Smooth muscle cell of the brain vasculature (primary cell): ENCODE results near the gene ZBED1.
"Not testable (repeated sequence)": the region's sequence is repeated elsewhere in the genome, so short reads cannot be mapped to it uniquely, and the experiment has no call there.

Experiments
- DNase-seq: peaks from one replicate; pipeline ENCODE4 v3.0.0-alpha.2; 2012; ENCODE audit warnings: low read depth, low spot score

Gene ZBED1

DNA sequence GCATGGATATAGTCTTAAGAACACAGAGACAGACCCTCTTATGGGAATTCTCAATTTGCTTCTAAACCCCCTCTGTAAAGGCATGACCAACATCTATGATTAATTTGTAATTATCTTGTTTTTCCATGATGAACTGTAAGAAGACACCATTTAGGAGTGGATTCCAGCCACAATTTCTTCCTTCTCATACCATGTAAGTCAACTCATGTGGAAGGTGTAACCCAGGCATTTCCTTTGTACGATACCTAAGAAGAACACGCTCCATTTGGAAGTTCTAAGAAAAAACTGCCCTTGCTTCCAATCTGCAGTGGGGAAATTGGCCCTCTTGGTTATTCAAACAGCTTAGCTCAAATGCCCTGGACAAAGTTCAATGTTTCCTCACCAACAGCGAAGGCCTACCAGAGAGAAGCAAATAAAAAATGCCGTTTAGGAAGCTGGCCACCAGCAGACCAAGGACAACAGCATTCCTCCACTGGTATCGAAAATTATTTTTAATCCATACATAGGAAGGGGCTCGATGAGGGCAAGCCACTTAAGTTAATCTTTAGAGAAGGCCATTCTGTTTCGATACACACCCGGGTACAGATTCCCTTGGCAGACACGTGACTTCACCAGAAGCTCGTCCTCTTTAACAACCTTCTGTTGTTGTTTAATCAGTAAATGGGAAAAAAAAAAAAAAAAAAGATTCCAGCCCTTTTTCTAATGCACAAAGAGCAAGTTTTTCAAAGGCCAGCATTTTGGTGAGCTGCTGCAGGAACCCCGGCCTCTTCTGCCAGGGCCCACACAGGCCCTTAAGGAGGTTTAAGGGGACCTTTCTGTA lies 2.6 kb downstream of the ZBED1 start:
- DNase-seq: no peak

DNA sequence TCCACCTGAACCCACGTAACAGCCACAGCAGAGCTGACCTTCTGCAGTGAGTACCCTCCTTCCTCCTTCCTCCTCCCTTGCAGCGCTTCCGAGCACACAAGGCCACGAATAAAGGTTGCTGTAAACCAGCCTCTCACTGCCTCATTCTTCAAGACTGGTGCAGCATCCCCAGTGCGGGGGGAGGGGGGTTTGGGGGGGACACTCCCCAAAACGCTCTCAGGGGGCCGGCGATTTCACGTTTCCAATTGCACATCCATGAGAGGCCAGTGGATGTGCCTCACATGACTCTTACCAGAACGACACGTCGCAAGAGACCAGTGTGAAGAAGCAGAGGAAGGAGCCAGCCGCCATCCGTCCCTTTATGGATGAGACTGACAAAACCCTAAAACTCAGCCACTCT lies 5.2 kb downstream of the ZBED1 start:
- DNase-seq: no peak

DNA sequence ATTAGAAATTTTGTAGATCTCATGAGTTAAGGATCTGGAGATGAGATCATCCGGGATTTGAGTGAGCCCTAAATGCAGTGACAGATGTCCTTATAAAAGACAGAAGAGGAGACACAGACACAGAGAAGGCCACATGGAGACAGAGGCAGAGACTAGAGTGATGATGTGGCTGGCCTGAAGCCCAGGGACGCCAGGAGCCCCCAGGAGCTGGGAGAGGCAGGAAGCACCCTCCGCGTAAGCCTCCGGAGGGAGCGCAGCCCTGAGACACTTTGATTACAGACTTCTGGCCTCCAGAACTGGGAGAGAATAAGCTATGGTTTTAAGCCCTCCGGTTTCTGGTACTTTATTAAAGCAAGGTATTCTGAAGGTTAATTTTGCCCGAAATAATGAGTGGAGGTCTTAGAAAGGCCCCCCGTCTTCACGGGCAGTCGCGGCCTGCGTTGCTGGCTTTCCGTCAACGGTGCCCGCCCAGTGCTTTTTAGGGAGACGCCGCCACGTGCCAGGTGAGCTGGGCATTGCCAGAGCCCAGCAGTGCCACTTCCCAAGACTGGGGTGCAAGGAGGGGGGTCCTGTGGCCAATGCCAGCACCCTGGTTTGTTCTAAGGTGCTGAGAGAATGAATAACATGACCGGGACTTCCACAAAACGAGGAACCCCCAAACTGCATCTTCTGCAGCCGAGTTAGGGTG lies 8.1 kb downstream of the ZBED1 start:
- DNase-seq: no peak

DNA sequence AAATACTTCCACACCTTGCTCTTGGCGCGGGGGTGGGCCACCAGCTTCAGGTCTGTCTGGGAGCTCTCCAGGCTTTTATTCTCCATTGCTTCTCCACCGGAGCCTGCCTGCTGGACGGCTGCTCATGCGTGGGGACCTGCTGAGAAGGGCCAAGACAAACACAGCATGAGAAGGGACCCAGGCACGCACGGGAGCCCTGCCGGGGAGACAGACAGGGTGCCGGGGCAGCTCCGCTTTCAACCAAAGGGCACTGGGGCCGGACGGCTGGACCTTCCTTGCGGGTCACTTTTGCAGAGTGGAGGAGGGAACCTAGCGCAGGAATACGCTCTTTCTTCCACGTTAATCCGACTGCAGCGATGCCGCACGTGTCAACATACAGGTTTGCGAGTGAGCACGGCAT lies 10.1 kb downstream of the ZBED1 start:
- DNase-seq: no peak

DNA sequence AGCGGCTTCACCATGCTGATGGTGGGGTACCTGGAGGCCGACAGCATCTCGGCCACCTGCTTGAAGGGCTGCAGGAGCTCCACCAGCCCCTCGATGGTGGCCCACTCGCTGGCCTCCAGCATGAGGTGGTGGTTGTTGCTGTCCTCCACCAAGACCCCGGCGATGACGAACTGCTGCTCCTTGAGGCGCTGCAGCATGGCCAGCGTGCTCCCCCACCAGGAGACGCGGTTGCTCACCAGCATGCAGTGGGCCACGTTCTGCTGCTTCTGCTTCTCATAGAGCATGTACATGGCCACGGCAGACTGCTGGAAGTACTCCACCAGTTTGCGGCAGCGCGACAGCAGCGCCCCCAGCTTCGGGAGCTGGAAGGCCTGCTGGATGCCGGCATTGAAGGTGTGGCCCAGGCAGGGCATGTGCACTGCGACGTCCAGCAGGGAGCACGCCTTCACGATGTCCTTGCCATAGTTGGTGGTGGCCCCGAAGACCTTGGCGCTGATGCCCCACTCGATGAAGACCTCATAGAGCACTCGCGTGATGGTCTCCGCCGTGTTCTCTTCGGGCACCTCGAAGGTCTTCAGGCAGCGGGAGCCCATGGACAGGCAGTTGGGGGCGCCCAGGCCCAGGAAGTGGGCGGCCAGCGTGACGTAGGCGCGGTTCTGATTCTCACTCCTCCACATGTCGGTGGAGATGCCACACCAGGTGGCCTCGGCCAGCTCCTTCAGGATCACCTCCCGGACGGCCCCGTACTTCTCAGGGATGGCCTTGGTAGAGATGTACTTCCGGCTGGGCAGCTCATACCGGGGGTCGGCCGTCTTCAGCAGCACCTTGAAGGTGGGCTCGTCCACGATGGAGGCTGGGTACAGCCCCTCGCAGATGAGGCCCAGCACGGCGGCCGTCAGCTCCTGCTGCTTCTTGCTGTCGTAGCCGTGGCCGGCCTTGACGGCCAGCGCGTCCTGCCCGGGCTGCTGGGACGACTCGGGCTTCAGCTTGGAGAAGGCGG lies 11.0 kb downstream of the ZBED1 start:
- no peak for DNase-seq

DNA sequence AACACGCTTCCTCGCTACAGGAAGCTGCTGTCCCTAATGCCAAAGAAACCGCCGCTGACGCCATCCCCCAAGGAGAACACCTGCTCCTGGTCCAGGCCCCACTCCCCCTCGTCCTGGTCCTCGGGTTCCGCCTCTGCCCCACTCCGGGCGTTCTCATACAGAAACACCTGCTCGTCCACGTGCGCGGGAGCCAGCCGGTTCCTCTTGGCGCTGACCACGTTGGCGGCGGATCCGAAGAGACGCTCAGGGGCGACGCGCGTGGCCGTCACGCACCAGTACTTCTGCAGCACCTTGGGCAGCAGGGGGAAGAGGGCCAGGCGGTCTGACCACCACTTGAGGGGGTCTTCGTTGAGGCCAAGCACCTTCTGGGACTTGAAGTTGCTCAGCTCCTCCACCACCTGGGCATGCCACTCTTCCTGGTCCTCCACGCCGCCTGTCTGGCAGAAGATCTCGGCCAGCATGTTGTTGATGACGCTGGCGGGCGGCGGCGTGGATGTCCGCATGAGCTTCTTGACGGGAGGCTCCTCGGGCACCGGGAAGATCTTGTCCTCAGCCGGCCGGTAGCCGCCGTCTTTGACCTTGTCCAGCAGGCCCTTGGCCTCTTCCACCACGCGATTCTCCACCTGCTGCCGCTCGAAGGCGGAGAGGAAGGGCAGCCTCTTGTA lies 12.0 kb downstream of the ZBED1 start:
- DNase-seq: no peak

DNA sequence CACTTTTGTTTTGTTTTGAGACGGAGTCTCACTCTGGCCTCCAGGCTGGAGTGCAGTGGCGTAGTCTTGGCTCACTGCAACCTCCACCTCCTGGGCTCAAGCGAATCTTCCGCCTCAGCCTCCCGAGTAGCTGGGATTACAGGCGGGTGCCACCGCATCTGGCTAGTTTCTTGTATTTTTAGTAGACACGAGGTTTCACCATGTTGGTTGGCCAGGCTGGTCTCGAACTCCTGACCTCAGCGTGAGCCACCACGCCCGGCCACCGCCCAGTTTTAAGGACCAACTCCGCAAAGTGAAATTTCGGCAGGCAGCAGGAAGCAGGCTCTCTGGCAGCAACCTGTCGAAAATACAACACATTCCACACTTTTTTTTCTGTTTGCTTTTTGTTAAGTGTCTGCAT lies 13.4 kb downstream of the ZBED1 start:
- no peak for DNase-seq

DNA sequence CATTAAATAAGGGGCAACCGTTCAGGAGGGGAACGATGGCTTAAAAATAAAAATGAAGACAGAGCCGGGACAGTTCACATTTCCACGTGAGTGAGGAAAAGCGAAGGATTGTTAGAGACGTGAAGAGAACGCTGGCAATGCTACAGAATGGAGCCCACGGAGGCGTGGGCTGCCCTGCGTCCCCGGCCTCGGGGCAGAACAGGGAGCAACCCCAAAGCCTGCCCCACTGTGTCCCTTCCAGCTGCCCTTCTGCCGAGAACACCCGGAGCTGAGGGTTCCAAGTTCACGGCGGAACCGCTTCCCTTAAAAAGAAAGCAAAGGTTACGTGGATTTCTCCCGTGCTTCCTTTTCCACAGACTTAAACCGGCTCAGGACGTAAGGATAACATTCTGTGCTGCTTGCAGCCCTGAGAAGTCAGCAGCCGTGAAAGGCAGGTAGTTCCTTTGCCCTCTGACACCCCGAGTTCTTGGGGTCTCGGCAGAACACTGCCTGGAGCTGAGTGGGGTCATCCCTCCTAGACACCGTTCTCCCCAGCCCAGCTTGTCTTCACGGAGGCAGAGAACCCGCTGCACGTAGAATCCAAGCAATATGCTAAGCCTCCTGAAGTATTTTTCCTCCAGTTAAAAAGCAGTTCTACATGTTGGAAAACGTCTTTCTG lies 14.2 kb downstream of the ZBED1 start:
- no peak for DNase-seq

DNA sequence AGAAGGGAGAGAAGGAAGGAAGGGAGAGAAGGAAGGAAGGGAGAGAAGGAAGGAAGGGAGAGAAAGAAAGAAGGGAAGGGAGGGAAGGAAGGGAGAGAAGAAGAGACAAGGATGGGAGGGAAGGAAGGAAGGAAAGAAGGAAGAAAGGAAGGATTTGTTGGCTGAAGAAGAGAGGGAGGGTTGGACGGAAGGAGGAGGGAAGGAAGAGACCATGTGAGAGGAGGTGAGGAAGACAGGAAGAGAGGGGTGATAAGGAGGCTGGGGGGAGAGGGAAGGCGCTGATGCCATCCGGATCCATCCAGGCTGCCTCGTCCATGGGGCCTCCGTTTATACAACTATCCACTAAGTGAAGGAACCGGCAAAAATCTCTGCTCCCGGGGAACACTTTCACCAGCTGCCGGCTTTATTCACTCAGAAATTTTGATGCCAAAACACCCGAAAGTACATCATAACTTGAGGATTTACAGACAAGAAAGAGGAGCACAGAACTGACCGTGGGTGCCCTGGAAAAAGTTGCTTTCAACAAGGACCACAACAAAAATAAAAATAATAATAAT lies 14.9 kb downstream of the ZBED1 start:
- no peak for DNase-seq

DNA sequence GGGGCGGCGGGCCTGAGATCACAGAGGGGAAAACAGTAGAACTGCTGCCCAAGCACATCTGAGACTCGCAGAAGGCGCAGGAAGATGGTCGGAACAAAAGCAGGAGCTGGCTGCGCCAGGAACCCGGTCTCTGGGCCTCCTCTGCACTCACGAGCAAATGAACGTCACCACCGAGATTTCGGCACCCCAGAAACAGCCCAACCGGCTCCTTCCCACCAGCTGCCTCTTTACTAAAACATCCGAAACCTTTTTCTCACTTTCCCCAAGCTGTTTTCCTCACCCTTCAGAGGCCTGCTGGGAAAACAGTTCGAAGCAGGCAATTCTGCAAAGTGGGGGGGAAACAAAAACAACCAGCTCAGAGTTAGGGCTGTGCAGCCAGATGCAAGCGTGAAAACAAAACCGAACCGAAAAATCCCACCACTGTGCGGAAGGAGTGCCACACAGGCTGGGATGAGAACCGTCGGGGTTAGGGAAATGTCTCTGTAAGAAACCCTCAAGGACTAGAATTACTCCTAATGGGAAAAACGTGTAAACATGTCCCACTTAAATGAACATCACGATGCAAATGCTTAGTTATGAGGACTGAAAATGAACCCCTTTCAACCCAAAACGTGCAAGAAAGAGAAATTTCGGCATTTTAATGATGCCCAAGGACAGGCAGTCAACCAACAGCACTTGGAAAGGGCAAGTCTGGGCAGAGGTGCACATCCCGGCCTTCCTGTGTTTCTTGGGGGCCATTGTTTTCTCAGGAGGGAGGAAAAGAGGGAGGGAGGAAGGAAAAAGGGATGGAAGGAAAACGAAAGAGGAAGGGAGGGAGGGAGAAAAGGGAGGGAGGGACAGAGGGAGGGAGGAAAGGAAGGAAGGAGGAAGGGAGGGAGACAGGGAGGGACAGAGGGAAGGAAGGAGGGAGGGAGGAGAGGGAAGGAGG lies 15.8 kb downstream of the ZBED1 start:
- DNase-seq: peak; percentile 35

DNA sequence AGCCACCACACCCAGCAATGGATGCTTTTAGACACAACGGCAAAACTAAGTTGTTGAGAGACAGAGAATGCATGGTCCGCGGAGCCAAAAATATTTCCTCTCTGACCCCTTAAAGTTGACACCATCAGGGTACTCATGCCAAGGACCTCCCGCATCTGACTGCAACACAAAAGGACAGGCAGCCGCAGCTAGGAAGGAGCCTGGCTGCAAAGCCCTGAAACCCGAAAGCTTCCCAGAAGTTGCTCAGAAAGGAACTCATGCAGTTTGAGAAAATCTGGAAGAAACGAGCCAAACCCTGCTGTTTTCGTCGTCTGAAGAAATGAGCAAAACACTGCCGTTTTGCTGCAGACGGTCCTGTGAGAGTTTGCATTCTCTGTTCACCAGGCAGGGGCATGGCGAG lies 16.5 kb downstream of the ZBED1 start:
- DNase-seq: no peak

DNA sequence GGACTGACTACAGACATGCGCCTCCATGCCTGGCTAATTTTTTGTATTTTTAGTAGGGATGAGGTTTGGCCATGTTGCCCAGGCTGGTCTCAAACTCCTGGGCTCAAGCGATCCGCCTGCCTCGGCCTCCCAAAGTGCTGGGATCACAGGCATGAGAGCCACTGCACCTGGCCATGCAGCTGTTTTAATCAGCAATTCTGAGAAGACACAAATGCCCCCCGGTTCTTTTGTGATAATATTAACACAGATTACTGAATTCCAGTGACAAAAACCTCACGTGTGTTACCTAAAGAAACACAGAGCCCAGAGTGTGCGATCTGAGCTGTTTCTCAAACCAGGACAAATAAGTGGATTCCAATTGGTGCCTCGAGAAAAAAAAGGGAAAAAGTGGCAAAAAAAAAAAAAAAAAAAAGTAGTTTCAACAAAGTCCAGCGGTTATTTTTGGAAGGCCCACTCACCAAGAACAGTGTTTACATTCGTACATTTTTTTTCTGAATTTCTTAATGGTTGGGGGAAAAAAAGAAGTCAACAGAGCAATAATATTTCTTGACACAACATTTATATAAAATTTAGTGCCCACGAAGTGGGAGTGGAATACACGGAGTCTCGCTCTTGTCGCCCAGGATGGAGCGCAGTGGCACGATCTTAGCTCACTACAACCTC lies 17.2 kb downstream of the ZBED1 start:
- DNase-seq: no peak

DNA sequence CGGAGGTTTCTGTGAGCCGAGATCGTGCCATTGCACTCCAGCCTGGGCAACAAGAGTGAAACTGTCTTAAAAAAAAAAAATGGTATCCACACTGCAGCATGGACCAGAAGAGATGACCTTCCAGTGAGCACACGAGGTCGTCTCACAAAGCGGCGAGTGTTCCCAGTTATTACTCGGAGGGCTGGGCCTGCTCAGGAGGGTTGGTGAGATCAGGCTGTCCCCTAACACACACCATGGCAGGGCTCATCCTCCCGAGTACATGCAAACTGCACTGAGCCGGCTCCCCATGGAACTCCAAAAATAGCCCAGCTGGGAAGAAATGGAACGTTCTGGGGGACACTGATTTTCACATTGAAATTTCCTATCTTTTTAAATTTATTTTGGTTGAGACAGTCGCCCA lies 19.2 kb downstream of the ZBED1 start:
- DNase-seq: not testable (repeated sequence)

DNA sequence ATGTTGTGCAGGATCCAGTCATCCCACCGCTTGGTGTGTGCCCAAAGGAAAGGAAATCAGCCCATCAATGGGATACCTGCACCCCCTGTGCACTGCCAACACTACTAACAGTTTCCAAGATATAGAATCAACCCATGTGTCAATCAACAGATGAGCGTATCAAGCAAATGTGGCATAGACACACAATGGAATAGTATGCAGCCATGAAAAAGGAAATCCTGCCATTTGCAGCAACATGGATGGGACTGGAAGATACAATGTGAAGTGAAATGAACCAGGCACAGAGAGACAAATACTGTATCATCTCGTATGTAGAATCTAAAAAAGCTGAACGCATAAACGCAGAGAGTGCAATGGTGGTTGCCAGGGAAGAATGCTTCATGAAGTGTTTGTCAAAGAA lies 20.8 kb downstream of the ZBED1 start:
- DNase-seq: not testable (repeated sequence)

DNA sequence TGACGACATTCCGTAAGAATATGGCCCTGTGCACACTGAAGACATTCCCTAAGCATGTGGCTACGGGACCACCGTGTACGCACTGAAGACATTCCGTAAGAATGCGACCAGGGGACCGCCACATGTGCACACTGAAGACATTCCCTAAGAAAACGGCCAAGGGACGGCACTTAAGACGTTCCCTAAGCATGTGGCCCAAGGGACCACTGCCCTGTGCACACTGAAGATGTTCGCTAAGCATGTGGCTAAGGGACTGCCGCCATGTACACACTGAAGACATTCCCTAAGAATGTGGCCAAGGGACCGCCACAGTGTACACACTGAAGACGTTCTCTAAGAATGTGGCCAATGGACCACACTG lies 21.4 kb downstream of the ZBED1 start:
- no peak for DNase-seq

DNA sequence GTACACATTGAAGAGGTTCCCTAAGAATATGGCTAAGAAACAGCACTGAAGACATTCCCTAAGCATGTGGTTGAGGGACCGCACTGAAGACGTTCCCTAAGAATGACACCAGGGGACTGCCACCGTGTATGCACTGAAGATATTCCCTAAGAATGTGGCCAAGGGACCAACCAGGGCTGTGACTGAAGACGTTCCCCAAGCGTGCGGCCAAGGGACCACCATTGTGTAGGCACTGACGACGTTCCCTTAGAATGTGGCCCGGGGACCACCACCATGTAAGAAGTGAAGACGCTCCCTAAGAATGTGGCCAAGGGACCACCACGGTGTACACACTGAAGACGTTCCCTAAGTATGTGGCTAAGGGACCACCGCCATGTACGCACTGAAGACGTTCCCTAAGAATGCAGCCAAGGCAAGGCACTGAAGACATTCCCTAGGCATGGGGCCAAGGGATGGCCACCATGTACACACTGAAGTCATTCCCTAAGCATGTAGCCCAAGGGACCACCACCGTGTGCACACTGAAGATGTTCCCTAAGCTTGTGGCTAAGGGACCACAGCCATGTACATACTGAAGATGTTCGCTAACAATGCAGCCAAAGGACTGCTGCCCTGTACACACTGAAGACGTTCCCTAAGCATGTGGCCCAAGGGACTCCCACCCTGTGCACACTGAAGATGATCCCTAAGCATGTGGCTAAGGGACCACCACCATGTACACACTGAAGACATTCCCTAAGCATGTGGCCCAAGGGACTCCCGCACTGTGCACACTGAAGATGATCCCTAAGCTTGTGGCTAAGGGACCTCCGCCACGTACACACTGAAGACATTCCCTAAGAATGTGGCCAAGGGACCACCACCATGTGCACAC lies 22.0 kb downstream of the ZBED1 start:
- DNase-seq: no peak

DNA sequence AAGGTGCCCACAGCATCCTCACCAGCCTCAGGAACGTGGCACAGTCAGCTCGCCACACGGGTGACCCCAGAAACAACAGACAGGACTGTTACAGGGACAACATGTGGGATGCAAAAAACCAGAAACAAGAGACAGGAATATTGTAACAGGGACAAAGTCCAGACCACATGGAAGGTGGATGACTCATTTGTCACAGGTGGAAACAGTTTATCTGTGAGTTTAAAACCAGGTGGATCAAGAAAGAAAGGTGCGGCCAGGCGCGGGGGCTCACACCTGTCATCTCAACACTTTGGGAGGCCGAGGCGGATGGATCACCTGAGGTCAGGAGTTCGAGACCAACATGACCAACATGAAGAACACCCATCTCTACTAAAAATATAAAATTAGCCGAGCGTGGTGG lies 23.5 kb downstream of the ZBED1 start:
- not testable (repeated sequence) for DNase-seq
